ENCODE results near the gene EVL.
"Not testable (repeated sequence)": the region's sequence is repeated elsewhere in the genome, so short reads cannot be mapped to it uniquely, and the experiment has no call there.

The EVL gene

GRCh38 chr14:100065111-100065871 is at the start of gene EVL:
EVL (plus strand) TSS chr14:100065422; CDS start chr14:100065501, 79 bp downstream.
- peak; percentile 85 to 88 for DNase-seq

DNA sequence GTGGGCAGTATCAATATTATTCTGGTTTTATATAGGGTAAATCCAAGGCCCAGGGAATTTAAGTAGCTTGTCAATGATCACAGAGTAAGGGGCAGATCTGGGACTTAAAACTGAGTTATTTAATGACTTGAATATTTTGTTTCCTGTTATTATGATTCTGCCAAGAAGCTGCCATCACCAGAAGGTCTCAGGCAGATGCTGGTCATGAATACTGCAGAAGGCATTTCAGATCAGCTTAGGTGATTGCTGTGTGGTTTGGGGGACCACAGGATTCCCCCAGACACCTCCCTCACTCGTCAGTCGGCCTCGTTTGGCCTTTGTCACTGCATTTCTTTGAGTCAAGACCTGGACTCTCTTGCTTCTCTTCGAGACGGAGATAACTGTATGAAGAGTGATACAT is 47.7 kb upstream of the EVL start:
- DNase-seq: no peak

DNA sequence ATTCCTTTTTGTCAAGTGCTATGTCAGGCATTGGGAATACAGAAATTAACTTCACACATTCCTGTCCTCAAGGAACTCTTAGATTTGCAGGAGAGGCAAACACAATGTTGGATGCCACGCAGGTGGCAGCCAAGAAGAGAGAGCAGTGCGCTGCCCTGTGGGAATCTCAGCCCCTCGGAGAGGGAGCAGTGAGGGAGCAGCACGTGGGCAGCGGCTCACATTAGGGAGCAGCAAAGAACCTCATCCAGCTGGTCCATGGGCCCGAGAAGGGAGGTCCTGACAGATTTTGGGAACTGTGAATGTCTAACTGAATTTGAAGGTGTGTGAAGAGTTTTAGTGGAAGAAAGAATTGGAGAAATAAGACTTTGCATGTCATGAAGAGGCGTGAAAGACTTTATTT is 47.2 kb upstream of the EVL start:
- no peak for DNase-seq

GRCh38 chr14:100018482-100018881 is 46.7 kb upstream of the EVL start:
- DNase-seq: no peak

GRCh38 chr14:100019156-100019744 is 46.0 kb upstream of the EVL start:
- no peak for DNase-seq

- DNase-seq: no peak
Observed at GRCh38 chr14:100020629-100021028, 44.6 kb upstream of the EVL start.

DNA sequence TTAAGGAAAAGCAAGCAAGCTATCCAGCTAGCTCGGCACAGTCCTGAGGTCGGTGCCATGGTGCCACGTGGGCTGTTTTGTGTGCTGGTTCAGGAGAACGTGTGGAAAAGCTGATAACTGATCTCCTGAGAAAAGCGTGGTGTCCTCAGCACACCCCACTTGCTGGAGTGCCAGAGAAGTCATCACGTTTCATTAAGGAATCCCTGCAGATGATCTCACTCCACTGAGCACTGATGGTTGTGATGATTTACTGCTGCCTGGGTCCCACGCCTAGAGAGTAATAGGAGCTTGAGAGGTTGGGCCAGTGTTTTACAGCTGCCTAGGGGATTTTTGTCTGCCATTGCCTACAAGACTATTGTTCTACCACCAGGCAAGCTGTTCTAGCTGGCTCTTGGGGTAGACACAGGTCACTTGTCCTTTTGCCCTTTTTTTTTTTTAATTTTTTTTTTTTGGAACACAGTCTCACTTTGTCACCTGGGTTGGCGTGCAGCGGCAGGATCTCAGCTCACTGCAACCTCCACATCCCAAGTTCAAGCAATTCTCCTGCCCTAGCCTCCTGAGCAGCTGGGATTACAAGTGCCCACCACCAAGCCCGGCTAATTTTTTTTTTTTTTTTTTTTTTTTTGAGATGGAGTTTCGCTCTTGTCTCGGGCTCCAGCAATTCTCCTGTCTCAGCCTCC is 42.3 kb upstream of the EVL start:
- DNase-seq: no peak

- no peak for DNase-seq
Observed at GRCh38 chr14:100025111-100025510, 40.1 kb upstream of the EVL start.

- DNase-seq: no peak
Observed at GRCh38 chr14:100027771-100028490, 37.3 kb upstream of the EVL start.

GRCh38 chr14:100028990-100029677 is 36.1 kb upstream of the EVL start:
- DNase-seq: no peak

DNA sequence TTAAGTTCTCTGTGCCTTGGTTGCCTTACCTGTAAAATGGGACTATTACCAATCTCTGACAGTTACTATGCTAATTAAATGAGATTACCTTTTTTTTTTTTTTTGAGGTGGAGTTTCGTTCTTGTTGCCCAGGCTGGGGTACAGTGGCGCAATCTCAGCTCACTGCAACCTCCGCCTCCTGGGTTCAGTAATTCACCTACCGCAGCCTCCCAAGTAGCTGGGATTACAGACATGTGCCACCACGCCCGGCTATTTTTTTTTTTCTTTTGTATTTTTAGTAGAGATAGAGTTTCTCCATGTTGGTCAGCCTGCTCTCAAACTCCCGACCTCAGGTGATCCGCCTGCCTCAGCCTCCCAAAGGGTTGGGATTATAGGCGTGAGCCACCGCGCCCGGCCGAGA is 35.2 kb upstream of the EVL start:
- DNase-seq: not testable (repeated sequence)

DNA sequence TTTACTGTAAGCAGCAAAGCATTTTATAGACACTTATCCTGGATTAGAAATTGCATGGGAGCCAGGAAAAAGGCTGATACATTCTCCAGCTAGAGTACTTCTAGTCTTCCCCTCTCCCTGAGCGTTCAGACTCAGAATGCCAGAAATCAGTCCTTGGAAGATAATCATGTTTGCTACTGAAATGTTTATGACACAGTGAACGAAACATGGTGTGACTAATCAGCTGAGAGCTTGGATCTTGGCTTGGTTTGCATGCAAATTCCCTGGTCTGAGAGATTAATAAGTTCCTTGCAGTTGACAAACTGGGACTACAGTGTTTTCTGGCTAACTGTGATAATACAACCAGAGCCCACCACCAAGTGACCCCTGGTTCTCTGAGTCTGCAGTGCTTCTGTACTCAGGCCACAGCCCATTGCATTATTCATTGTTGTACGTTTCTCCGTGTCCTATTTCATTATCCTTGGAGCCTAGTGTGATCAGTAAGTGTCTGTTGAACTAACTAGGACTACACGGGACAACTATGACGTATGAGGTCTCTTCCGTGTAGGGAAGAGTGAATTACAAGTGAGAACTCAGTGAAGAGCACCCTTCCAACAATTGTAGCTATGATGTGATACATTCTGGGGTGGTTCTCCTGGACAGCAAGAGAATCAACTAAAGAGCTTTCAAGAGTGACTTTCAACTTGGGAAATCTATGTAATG is 34.6 kb upstream of the EVL start:
- no peak for DNase-seq

- DNase-seq: peak; percentile 39 to 56
Observed at GRCh38 chr14:100031506-100032281, 33.5 kb upstream of the EVL start.

- DNase-seq: no peak
Observed at GRCh38 chr14:100032738-100033137, 32.5 kb upstream of the EVL start.

GRCh38 chr14:100033347-100034075 is 31.7 kb upstream of the EVL start:
- peak; percentile 20 to 53 for DNase-seq

DNA sequence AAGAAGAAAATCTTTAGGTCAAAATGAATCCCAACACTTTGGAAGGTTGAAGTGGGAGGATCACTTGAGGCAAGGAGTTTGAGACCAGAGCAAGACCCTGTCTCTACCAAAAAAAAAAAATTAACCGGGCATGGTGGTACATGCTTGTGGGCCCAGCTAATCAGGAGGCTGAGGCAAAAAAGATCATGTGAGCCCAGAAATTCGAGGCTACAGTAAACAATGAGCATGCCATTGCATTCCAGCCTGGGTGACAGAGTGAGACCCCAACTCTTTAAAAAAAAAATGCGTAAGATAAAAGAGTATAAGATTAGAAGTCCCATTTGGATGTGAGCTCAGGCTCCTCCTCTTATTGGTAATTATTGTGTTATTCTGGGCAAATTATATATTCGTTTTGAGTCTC is 30.8 kb upstream of the EVL start:
- DNase-seq: no peak

DNA sequence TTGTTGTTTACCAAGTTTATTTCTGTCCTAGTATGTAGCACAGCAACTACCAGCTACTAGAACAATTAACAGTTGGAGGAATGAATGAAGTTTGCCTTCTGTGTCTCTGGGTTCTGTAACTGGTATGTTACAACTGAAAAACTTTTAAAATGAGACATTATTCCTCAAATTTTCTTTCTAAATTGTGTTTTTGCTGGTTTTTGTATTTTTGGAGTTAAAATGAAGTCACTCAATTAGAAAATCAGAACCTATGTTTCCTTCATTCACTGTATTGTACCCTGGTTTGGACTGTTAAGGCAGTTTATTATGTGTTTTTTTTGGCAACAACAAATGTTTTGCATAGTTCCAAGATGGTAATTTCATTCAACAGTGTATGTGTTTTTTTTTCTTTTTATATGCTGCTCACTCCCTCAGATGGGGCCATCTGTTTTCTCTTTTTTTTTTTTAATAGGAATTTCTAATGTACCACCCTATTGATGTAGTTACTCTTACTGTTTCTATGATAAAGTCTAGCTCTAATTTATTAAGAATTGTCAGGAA is 30.2 kb upstream of the EVL start:
- no peak for DNase-seq

DNA sequence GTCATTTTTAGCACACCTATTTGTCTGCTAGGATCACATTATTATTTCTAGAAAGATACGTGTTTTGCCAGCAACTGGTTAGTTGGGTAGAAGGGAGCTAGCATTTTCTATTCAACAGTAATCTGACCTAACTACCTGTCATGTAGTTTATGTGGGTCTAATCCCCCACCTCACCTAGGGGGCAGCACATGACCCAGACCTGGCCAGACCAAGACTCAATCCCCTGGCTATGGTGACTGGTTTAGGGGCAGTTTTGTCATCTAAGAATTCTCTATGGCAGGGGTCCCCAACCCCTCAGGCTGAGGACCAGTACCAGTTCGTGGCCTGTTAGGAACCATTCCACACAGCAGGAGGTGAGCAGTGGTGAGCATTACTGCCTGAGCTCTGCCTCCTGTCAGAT is 29.5 kb upstream of the EVL start:
- no peak for DNase-seq

- DNase-seq: no peak
Observed at GRCh38 chr14:100037353-100037752, 27.9 kb upstream of the EVL start.

GRCh38 chr14:100038065-100038464 is 27.2 kb upstream of the EVL start:
- no peak for DNase-seq
